ENCODE results near the gene MAP4K3.
"Not testable (repeated sequence)": the region's sequence is repeated elsewhere in the genome, so short reads cannot be mapped to it uniquely, and the experiment has no call there.

The MAP4K3 gene

DNA sequence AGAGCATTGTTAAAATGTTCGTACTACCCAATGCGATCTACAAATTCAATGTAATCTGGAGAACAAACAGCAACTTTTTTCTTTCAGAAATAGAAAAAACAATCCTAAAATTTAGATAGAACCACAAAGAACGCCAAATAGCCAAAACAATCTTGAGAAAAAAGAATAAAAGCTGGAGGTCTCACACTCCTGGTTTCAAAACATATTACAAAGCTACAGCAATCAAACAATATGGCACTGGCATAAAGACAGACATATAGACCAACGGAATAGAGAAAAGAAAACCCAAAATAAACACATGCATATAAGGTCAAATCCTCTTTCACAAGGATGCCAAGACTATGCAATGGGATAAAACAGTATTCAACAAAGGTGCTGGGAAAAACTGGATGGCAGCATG lies 74.5 kb downstream of the MAP4K3 start:
- Histone ChIP-seq H3K4me3 (no peak overlapping the region), H3K9me3 (ENCODE audit: low read depth, low read length) (peaks cover 22% of the 10 kb centered on the region)
- no peak for DNase-seq (ENCODE audit: low read depth, low spot score)

DNA sequence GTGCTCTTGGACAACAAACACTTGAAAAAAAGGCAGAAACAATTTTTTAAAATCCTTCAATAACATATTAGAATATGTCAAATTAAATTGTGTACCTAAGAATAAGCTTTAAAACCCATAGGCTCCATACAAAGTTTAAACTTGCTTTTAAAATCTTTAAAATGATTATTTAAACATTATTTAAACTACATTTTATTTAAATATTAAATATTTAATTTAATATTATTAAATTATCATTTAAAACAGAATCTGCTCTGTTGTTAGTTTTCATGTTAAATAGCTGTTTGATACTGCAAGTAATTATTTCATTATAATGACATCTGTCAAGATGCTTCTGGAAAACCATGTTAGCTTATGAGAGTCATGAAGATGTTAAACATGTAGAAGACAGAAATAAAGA lies 75.6 kb downstream of the MAP4K3 start:
- TF ChIP-seq FOXP2 (optimal IDR thresholded peaks at IDR 0.05; ENCODE audit: control extremely low read depth, extremely low read length, insufficient read depth) (no peak), EZH2 (IDR thresholded peaks at IDR 0.05) (no peak), POLR2AphosphoS5 (IDR thresholded peaks at IDR 0.05; ENCODE audit: borderline replicate concordance, low read depth, low read length) (no peak)
- Histone ChIP-seq H3K36me3 (ENCODE audit: insufficient read depth, low read length) (peaks cover 9% of the 10 kb centered on the region; the same call in 1 of the 2 replicates), H3K9ac (ENCODE audit: insufficient read length) (no peak overlapping the region), H3K27ac (no peak overlapping the region), H3K9me3 (ENCODE audit: low read depth, low read length) (peaks cover 22% of the 10 kb centered on the region), H3K4me3 (no peak overlapping the region)
- DNase-seq (ENCODE audit: low read depth, low spot score), result no peak

More for the DNA sequence above, 74.5 kb downstream of the MAP4K3 start:
- peaks cover 9% of the 10 kb centered on the region; the same call in 1 of the 2 replicates for H3K36me3 ChIP-seq (ENCODE audit: insufficient read depth, low read length)
- no peak overlapping the region for H3K9ac ChIP-seq (ENCODE audit: insufficient read length)
- no peak overlapping the region for H3K27ac ChIP-seq
- no peak for TF ChIP-seq FOXP2 (optimal IDR thresholded peaks at IDR 0.05; ENCODE audit: control extremely low read depth, extremely low read length, insufficient read depth)
- TF ChIP-seq EZH2 (IDR thresholded peaks at IDR 0.05), result no peak
- no peak for TF ChIP-seq POLR2AphosphoS5 (IDR thresholded peaks at IDR 0.05; ENCODE audit: borderline replicate concordance, low read depth, low read length)

- H3K9me3 ChIP-seq (ENCODE audit: low read depth, low read length), result peaks cover 22% of the 10 kb centered on the region
- H3K27ac ChIP-seq; H3K36me3 ChIP-seq (ENCODE audit: insufficient read depth, low read length); H3K9ac ChIP-seq (ENCODE audit: insufficient read length); H3K4me3 ChIP-seq; DNase-seq (ENCODE audit: low read depth, low spot score): not testable (repeated sequence)
These were observed 76.7 kb downstream of the MAP4K3 start for GRCh38 chr2:39360342-39360741.

DNA sequence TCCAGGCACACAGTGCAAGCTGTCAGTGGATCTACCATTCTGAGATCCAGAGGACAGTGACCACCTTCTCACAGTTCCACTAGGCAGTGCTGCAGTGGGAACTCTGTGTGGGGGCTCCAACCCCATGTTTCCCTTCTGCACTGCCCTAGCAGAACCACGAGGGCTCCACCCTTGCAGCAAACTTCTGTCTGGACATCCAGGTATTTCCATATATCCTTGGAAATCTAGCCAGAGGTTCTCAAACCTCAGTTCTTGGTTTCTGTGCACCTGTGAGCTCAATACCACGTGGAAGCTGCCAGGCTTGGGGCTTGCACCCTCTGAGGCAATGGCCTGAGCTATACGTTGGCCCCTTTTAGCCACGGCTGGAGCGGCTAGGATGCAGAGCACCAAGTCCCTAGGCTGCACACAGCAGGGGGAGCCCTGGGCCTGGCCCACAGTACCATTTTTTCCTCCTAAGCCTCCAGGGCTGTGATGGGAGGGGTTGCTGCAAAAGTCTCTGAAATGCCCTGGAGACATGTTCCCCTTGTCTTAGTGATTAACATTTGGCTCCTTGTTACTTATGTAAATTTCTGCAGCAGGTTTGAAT lies 77.5 kb downstream of the MAP4K3 start:
- no peak for DNase-seq (ENCODE audit: low read depth, low spot score)
- no peak overlapping the region for H3K9ac ChIP-seq (ENCODE audit: insufficient read length)

DNA sequence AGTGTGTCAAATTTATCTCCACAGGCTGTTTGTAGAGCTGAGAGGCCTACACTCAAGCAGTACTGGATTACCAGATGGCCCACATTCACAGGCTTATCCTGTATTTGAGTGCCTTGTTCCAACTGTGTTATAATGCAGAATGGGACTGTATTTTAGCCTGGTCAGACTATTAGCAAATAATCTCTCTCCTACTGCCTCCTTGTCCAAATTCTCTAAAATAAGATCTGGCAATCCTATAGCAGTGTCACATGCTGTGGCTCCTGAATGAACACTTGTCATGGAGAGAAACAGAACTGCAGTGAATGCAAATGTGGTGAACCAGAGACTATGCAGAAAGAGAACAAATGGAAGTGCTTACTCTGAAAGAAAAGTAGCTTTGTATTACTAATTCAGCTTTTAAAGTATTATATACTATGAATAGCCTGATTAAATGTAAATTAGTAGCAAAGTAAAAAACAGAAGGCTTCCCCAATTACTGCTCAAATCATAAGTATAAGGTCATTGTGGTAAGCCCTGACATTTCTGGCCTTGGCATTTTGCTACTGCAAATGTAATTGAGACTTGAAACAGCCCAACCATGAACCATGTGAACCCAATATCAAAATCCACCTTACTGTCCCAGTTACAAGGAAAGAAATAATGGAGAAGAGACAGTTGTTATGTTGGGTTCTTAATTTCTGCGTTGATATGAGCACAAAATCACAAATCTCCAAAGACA lies 80.0 kb downstream of the MAP4K3 start:
- Histone ChIP-seq H3K9ac (ENCODE audit: insufficient read length) (no peak overlapping the region), H3K27ac (no peak overlapping the region), H3K36me3 (ENCODE audit: insufficient read depth, low read length) (peaks cover 9% of the 10 kb centered on the region; the same call in 1 of the 2 replicates), H3K9me3 (ENCODE audit: low read depth, low read length) (peaks cover 15% of the 10 kb centered on the region), H3K4me3 (no peak overlapping the region)
- no peak for TF ChIP-seq POLR2AphosphoS5 (IDR thresholded peaks at IDR 0.05; ENCODE audit: borderline replicate concordance, low read depth, low read length)
- no peak for TF ChIP-seq FOXP2 (optimal IDR thresholded peaks at IDR 0.05; ENCODE audit: control extremely low read depth, extremely low read length, insufficient read depth)
- TF ChIP-seq EZH2 (IDR thresholded peaks at IDR 0.05), result no peak
- no peak for DNase-seq (ENCODE audit: low read depth, low spot score)

More for the DNA sequence above, 77.5 kb downstream of the MAP4K3 start:
- Histone ChIP-seq H3K4me3 (no peak overlapping the region), H3K27ac (no peak overlapping the region), H3K9me3 (ENCODE audit: low read depth, low read length) (peaks cover 22% of the 10 kb centered on the region), H3K36me3 (ENCODE audit: insufficient read depth, low read length) (peaks cover 9% of the 10 kb centered on the region; the same call in 1 of the 2 replicates)
- TF ChIP-seq FOXP2 (optimal IDR thresholded peaks at IDR 0.05; ENCODE audit: control extremely low read depth, extremely low read length, insufficient read depth), result no peak
- no peak for TF ChIP-seq EZH2 (IDR thresholded peaks at IDR 0.05)
- no peak for TF ChIP-seq POLR2AphosphoS5 (IDR thresholded peaks at IDR 0.05; ENCODE audit: borderline replicate concordance, low read depth, low read length)

DNA sequence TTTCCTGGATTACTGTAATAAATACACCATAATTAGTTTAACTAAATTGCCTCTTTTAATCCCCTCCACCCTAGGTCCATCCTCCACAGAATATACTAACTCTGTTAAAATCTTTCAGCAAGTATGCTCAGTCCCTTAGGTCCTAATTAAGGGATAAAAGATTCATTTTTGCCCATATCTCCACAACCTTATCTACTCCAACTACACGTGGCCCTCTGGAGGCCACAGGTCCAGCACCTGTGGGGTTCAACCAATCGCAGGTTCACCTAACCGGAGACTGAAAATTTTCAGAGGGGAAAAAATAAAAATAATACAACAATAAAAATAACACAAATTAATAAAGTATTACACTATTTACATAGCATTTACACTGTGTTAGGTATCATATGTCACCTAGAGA lies 86.4 kb downstream of the MAP4K3 start:
- TF ChIP-seq POLR2AphosphoS5 (IDR thresholded peaks at IDR 0.05; ENCODE audit: borderline replicate concordance, low read depth, low read length), result no peak
- TF ChIP-seq FOXP2 (optimal IDR thresholded peaks at IDR 0.05; ENCODE audit: control extremely low read depth, extremely low read length, insufficient read depth), result no peak
- TF ChIP-seq EZH2 (IDR thresholded peaks at IDR 0.05), result no peak
- no peak for DNase-seq (ENCODE audit: low read depth, low spot score)
- no peak overlapping the region for H3K9ac ChIP-seq (ENCODE audit: insufficient read length)
- no peaks in the 10 kb centered on the region for H3K9me3 ChIP-seq (ENCODE audit: low read depth, low read length)
- H3K36me3 ChIP-seq (ENCODE audit: insufficient read depth, low read length), result no peaks in the 10 kb centered on the region
- H3K4me3 ChIP-seq, result no peak overlapping the region
- H3K27ac ChIP-seq, result no peak overlapping the region

- Histone ChIP-seq H3K36me3 (ENCODE audit: insufficient read depth, low read length) (0 out of 2 replicates have a peak, but pooled peaks cover 7% of the 10 kb centered on the region), H3K4me3 (no peak overlapping the region), H3K9me3 (ENCODE audit: low read depth, low read length) (no peaks in the 10 kb centered on the region), H3K27ac (no peak overlapping the region), H3K9ac (ENCODE audit: insufficient read length) (no peak overlapping the region)
- no peak for TF ChIP-seq EZH2 (IDR thresholded peaks at IDR 0.05)
- TF ChIP-seq POLR2AphosphoS5 (IDR thresholded peaks at IDR 0.05; ENCODE audit: borderline replicate concordance, low read depth, low read length), result no peak
- TF ChIP-seq FOXP2 (optimal IDR thresholded peaks at IDR 0.05; ENCODE audit: control extremely low read depth, extremely low read length, insufficient read depth), result no peak
- DNase-seq (ENCODE audit: low read depth, low spot score), result no peak
These were observed 98.6 kb downstream of the MAP4K3 start for GRCh38 chr2:39338502-39338901.

- no peak overlapping the region for H3K27ac ChIP-seq
- no peak overlapping the region for H3K9ac ChIP-seq (ENCODE audit: insufficient read length)
- H3K36me3 ChIP-seq (ENCODE audit: insufficient read depth, low read length), result 0 out of 2 replicates have a peak, but pooled peaks cover 4% of the 10 kb centered on the region
- TF ChIP-seq POLR2AphosphoS5 (IDR thresholded peaks at IDR 0.05; ENCODE audit: borderline replicate concordance, low read depth, low read length), result no peak
- TF ChIP-seq EZH2 (IDR thresholded peaks at IDR 0.05), result no peak
- no peak for TF ChIP-seq FOXP2 (optimal IDR thresholded peaks at IDR 0.05; ENCODE audit: control extremely low read depth, extremely low read length, insufficient read depth)
- DNase-seq (ENCODE audit: low read depth, low spot score), result no peak
- H3K4me3 ChIP-seq, result no peak overlapping the region
- no peaks in the 10 kb centered on the region for H3K9me3 ChIP-seq (ENCODE audit: low read depth, low read length)
These were observed 101.2 kb downstream of the MAP4K3 start for GRCh38 chr2:39335930-39336329.

Measured in SK-N-MC (cell line).